Measurements from ENCODE around the gene THAP4.

Gene THAP4

GRCh38 chr2:241608881-241609280 is 28.1 kb downstream of the THAP4 start:
- no peak for TF ChIP-seq YY1 (IDR thresholded peaks at IDR 0.05; ENCODE audit: insufficient read depth, insufficient read length)
- TF ChIP-seq SUZ12 (IDR thresholded peaks at IDR 0.05; ENCODE audit: extremely low read depth, insufficient read depth, insufficient read length): no peak
- no peak for TF ChIP-seq ZNF274 (IDR thresholded peaks at IDR 0.05; ENCODE audit: low read depth, low read length)
- H3K27me3 ChIP-seq (ENCODE audit: insufficient read depth, insufficient read length): no peaks in the 10 kb centered on the region
- H3K9ac ChIP-seq (ENCODE audit: insufficient read length, low read depth): peak overlapping the region; percentile 37

GRCh38 chr2:241607162-241607885 is 29.6 kb downstream of the THAP4 start:
- Histone ChIP-seq H3K27me3 (ENCODE audit: insufficient read depth, insufficient read length) (no peaks in the 10 kb centered on the region), H3K9ac (ENCODE audit: insufficient read length, low read depth) (no peak overlapping the region), H3K9me3 (ENCODE audit: insufficient read depth, low read length) (no peaks in the 10 kb centered on the region), H3K4me3 (ENCODE audit: insufficient read length, low read depth) (no peak overlapping the region), H3K4me1 (ENCODE audit: insufficient read depth, insufficient read length) (peaks cover 3% of the 10 kb centered on the region), H3K36me3 (ENCODE audit: insufficient read depth, insufficient read length, low read length) (peaks cover 59% of the 10 kb centered on the region)
- no peak for TF ChIP-seq ZNF274 (IDR thresholded peaks at IDR 0.05; ENCODE audit: low read depth, low read length)
- TF ChIP-seq YY1 (IDR thresholded peaks at IDR 0.05; ENCODE audit: insufficient read depth, insufficient read length): no peak
- no peak for TF ChIP-seq SUZ12 (IDR thresholded peaks at IDR 0.05; ENCODE audit: extremely low read depth, insufficient read depth, insufficient read length)
- no peak for DNase-seq (ENCODE audit: low read depth, low spot score)

More at GRCh38 chr2:241608881-241609280, 28.1 kb downstream of the THAP4 start:
- peaks cover 55% of the 10 kb centered on the region for H3K36me3 ChIP-seq (ENCODE audit: insufficient read depth, insufficient read length, low read length)
- H3K4me3 ChIP-seq (ENCODE audit: insufficient read length, low read depth): no peak overlapping the region
- no peak for DNase-seq (ENCODE audit: low read depth, low spot score)
- H3K9me3 ChIP-seq (ENCODE audit: insufficient read depth, low read length): no peaks in the 10 kb centered on the region
- H3K4me1 ChIP-seq (ENCODE audit: insufficient read depth, insufficient read length): peaks cover 3% of the 10 kb centered on the region

- TF ChIP-seq YY1 (IDR thresholded peaks at IDR 0.05; ENCODE audit: insufficient read depth, insufficient read length): no peak
- TF ChIP-seq SUZ12 (IDR thresholded peaks at IDR 0.05; ENCODE audit: extremely low read depth, insufficient read depth, insufficient read length): no peak
- TF ChIP-seq ZNF274 (IDR thresholded peaks at IDR 0.05; ENCODE audit: low read depth, low read length): no peak
- Histone ChIP-seq H3K9me3 (ENCODE audit: insufficient read depth, low read length) (no peaks in the 10 kb centered on the region), H3K36me3 (ENCODE audit: insufficient read depth, insufficient read length, low read length) (peaks cover 66% of the 10 kb centered on the region), H3K9ac (ENCODE audit: insufficient read length, low read depth) (no peak overlapping the region), H3K27me3 (ENCODE audit: insufficient read depth, insufficient read length) (no peaks in the 10 kb centered on the region), H3K4me1 (ENCODE audit: insufficient read depth, insufficient read length) (peaks cover 3% of the 10 kb centered on the region), H3K4me3 (ENCODE audit: insufficient read length, low read depth) (no peak overlapping the region)
- DNase-seq (ENCODE audit: low read depth, low spot score): no peak
Observed at GRCh38 chr2:241606186-241606585, 30.8 kb downstream of the THAP4 start.

- H3K9me3 ChIP-seq (ENCODE audit: insufficient read depth, low read length): no peaks in the 10 kb centered on the region
- no peak for TF ChIP-seq SUZ12 (IDR thresholded peaks at IDR 0.05; ENCODE audit: extremely low read depth, insufficient read depth, insufficient read length)
- TF ChIP-seq YY1 (IDR thresholded peaks at IDR 0.05; ENCODE audit: insufficient read depth, insufficient read length): no peak
- no peak for TF ChIP-seq ZNF274 (IDR thresholded peaks at IDR 0.05; ENCODE audit: low read depth, low read length)
- DNase-seq (ENCODE audit: low read depth, low spot score): no peak
- H3K27me3 ChIP-seq (ENCODE audit: insufficient read depth, insufficient read length): no peaks in the 10 kb centered on the region
- peaks cover 76% of the 10 kb centered on the region for H3K36me3 ChIP-seq (ENCODE audit: insufficient read depth, insufficient read length, low read length)
- H3K9ac ChIP-seq (ENCODE audit: insufficient read length, low read depth): no peak overlapping the region
- no peak overlapping the region for H3K4me3 ChIP-seq (ENCODE audit: insufficient read length, low read depth)
- H3K4me1 ChIP-seq (ENCODE audit: insufficient read depth, insufficient read length): no peaks in the 10 kb centered on the region
Observed at GRCh38 chr2:241603686-241604085, 33.3 kb downstream of the THAP4 start.

GRCh38 chr2:241602720-241603119 is 34.2 kb downstream of the THAP4 start:
- Histone ChIP-seq H3K9ac (ENCODE audit: insufficient read length, low read depth) (no peak overlapping the region), H3K4me3 (ENCODE audit: insufficient read length, low read depth) (no peak overlapping the region), H3K4me1 (ENCODE audit: insufficient read depth, insufficient read length) (no peaks in the 10 kb centered on the region), H3K27me3 (ENCODE audit: insufficient read depth, insufficient read length) (no peaks in the 10 kb centered on the region), H3K36me3 (ENCODE audit: insufficient read depth, insufficient read length, low read length) (peaks cover 74% of the 10 kb centered on the region), H3K9me3 (ENCODE audit: insufficient read depth, low read length) (no peaks in the 10 kb centered on the region)
- DNase-seq (ENCODE audit: low read depth, low spot score): no peak
- TF ChIP-seq SUZ12 (IDR thresholded peaks at IDR 0.05; ENCODE audit: extremely low read depth, insufficient read depth, insufficient read length) (no peak), YY1 (IDR thresholded peaks at IDR 0.05; ENCODE audit: insufficient read depth, insufficient read length) (no peak), ZNF274 (IDR thresholded peaks at IDR 0.05; ENCODE audit: low read depth, low read length) (no peak)

- Histone ChIP-seq H3K36me3 (ENCODE audit: insufficient read depth, insufficient read length, low read length) (peaks cover 70% of the 10 kb centered on the region), H3K9me3 (ENCODE audit: insufficient read depth, low read length) (no peaks in the 10 kb centered on the region), H3K4me3 (ENCODE audit: insufficient read length, low read depth) (no peak overlapping the region), H3K9ac (ENCODE audit: insufficient read length, low read depth) (peak overlapping the region; percentile 52), H3K4me1 (ENCODE audit: insufficient read depth, insufficient read length) (no peaks in the 10 kb centered on the region), H3K27me3 (ENCODE audit: insufficient read depth, insufficient read length) (no peaks in the 10 kb centered on the region)
- TF ChIP-seq SUZ12 (IDR thresholded peaks at IDR 0.05; ENCODE audit: extremely low read depth, insufficient read depth, insufficient read length) (no peak), YY1 (IDR thresholded peaks at IDR 0.05; ENCODE audit: insufficient read depth, insufficient read length) (no peak), ZNF274 (IDR thresholded peaks at IDR 0.05; ENCODE audit: low read depth, low read length) (no peak)
- DNase-seq (ENCODE audit: low read depth, low spot score): no peak
Observed at GRCh38 chr2:241601841-241602240, 35.1 kb downstream of the THAP4 start.

- Histone ChIP-seq H3K9me3 (ENCODE audit: insufficient read depth, low read length) (no peaks in the 10 kb centered on the region), H3K4me1 (ENCODE audit: insufficient read depth, insufficient read length) (no peaks in the 10 kb centered on the region), H3K9ac (ENCODE audit: insufficient read length, low read depth) (no peak overlapping the region), H3K4me3 (ENCODE audit: insufficient read length, low read depth) (no peak overlapping the region), H3K36me3 (ENCODE audit: insufficient read depth, insufficient read length, low read length) (peaks cover 64% of the 10 kb centered on the region), H3K27me3 (ENCODE audit: insufficient read depth, insufficient read length) (no peaks in the 10 kb centered on the region)
- TF ChIP-seq SUZ12 (IDR thresholded peaks at IDR 0.05; ENCODE audit: extremely low read depth, insufficient read depth, insufficient read length) (no peak), ZNF274 (IDR thresholded peaks at IDR 0.05; ENCODE audit: low read depth, low read length) (no peak), YY1 (IDR thresholded peaks at IDR 0.05; ENCODE audit: insufficient read depth, insufficient read length) (no peak)
- no peak for DNase-seq (ENCODE audit: low read depth, low spot score)
Observed at GRCh38 chr2:241599615-241600014, 37.3 kb downstream of the THAP4 start.

All from NT2/D1 (cell line).